Stimulated activated CD4-positive, alpha-beta T cell treated with anti-CD3 and anti-CD28 coated beads, Interleukin-1b, Interleukin-23, amount 100 ng/mL, for 48 hours (primary cell): ENCODE measurements around the gene SNHG17.
"Not testable (repeated sequence)": the region's sequence is repeated elsewhere in the genome, so short reads cannot be mapped to it uniquely, and the experiment has no call there.

Source experiments
- DNase-seq: peaks from one replicate; pipeline ENCODE4 v3.0.0-alpha.2; 2020

SNHG17 gene

GRCh38 chr20:38418509-38419204 is 16.5 kb downstream of the SNHG17 start:
- DNase-seq: no peak

- no peak for DNase-seq
Measured at GRCh38 chr20:38414769-38415450, 20.2 kb downstream of the SNHG17 start.

- no peak for DNase-seq
Measured at GRCh38 chr20:38412877-38413577, 22.1 kb downstream of the SNHG17 start.

- not testable (repeated sequence) for DNase-seq
Measured at GRCh38 chr20:38407822-38408221, 27.3 kb downstream of the SNHG17 start.

- DNase-seq: no peak
Measured at GRCh38 chr20:38407321-38407720, 27.8 kb downstream of the SNHG17 start.

- no peak for DNase-seq
Measured at GRCh38 chr20:38406476-38406875, 28.7 kb downstream of the SNHG17 start.

- DNase-seq: no peak
Measured at GRCh38 chr20:38405132-38405531, 30.0 kb downstream of the SNHG17 start.

GRCh38 chr20:38404016-38404415 is 31.1 kb downstream of the SNHG17 start:
- no peak for DNase-seq

- DNase-seq: no peak
Measured at GRCh38 chr20:38402816-38403215, 32.3 kb downstream of the SNHG17 start.

- no peak for DNase-seq
Measured at GRCh38 chr20:38402089-38402488, 33.0 kb downstream of the SNHG17 start.

GRCh38 chr20:38395751-38396395 is 39.3 kb downstream of the SNHG17 start:
- not testable (repeated sequence) for DNase-seq

- DNase-seq: no peak
Measured at GRCh38 chr20:38395165-38395564, 40.0 kb downstream of the SNHG17 start.

- DNase-seq: no peak
Measured at GRCh38 chr20:38393259-38393658, 41.9 kb downstream of the SNHG17 start.

- DNase-seq: no peak
Measured at GRCh38 chr20:38392356-38392755, 42.8 kb downstream of the SNHG17 start.

GRCh38 chr20:38387953-38388352 is 47.2 kb downstream of the SNHG17 start:
- DNase-seq: no peak

GRCh38 chr20:38386851-38387250 is 48.3 kb downstream of the SNHG17 start:
- DNase-seq: no peak

GRCh38 chr20:38386004-38386403 is 49.1 kb downstream of the SNHG17 start:
- DNase-seq: no peak

- DNase-seq: no peak
Measured at GRCh38 chr20:38383147-38383546, 52.0 kb downstream of the SNHG17 start.

- DNase-seq: not testable (repeated sequence)
Measured at GRCh38 chr20:38377838-38378237, 57.3 kb downstream of the SNHG17 start.

GRCh38 chr20:38377039-38377685 is 58.0 kb downstream of the SNHG17 start:
- DNase-seq: no peak

GRCh38 chr20:38373898-38374297 is 61.2 kb downstream of the SNHG17 start:
- no peak for DNase-seq

- no peak for DNase-seq
Measured at GRCh38 chr20:38373231-38373867, 61.8 kb downstream of the SNHG17 start.
